T-helper 1 cell (primary cell): ENCODE measurements around the gene PLP2.

ENCODE experiments used
- DNase-seq, 5 donors: peaks; one replicate each; pipeline ENCODE4 v3.0.0-alpha.2; 2012 to 2020

PLP2 gene

DNA sequence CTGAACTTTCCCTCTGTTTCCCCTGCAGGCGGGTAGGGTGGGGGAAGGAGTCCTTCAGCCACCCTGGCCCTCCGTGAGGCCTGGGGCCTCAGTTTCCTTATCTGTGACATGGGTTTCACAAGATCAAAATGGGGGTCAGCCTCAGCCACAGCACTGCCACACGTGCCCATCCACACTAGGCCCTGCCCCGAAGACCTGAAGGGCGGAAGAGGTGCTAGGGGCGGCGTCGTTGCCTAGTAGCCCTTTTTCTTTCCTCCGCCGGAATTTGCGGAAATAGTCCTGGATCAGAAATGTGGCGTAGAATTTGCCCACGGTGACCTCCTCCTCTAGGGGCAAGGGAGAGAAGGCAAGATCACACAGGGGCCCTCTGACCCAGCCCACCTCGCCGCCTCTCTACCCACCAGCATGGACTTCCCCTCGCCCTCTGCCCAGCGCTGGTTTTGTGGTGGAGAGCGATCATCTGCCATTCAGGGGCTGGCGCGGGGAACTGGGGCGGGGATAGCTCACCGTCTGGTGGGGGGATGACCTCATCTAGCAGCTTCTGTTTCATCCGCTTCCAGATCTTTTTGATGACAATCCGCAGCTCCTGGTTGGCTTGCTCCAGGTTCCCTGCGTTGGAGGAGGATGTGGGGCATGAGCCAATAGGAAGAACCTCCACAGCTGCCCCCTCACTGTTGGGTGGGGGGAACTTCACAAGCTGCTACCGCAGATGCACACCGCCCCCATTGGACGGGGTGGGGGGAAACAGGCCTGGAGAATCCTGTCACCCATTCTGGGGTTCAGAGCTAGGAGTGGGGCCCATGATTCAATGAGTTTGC lies 37.9 kb downstream of the PLP2 start:
- no peak for DNase-seq

DNA sequence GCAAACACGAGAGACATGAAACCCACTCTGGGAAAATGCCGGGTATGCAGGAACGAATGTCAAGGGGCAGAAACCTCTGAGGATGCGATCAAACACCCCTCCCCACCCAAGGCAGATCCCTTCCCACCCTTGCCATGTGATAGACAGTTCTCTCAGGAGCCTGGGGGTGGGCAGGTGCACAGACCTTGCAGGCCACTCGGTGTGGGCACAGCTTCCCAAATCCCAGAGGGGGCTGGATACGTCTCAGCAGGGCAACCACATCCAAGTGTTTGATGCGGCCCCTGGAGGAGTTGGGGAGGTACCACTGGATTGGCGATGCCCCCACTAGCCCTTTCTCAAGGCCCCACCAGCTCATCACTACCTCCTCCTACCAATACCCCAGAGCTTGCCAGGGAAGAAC lies 38.7 kb downstream of the PLP2 start:
- no peak for DNase-seq

DNA sequence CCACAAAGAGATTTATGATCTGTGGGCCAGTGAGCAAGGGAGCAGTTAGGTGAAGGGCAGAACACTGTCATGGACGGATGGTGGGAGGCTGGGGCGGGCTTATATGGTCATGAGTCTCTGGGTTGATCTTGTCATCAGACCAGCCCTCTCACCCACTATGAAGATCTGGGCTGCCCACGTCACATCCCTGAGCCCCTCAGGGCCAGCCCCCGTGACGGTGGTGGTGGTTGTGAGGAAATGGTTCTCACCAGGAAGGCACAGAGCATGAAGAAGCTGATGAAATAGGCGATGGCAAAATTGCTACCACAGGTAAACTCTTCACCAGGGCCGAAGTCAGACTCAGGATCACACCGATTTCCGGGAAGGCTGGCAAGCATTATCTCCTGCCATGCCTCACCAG lies 39.4 kb downstream of the PLP2 start:
- no peak for DNase-seq

DNA sequence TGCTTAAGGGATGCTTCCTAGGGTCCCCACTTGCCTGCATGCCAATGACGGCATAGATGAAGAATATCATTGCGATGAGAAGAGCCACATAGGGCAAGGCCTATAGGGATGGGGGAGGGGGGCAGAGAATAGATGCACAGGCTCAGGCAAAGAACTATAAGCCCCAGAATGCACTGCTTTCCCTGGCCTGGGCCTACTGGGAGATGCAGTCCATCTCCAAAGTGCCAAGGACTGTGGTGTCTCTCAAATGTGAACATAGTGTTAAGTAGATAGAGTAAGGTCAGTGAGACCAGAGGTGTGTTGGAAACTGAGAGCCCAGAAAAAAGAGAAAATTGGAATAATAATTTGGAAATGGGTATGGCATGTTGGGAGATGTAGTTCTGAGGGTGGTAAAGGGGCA lies 40.5 kb downstream of the PLP2 start:
- no peak for DNase-seq

DNA sequence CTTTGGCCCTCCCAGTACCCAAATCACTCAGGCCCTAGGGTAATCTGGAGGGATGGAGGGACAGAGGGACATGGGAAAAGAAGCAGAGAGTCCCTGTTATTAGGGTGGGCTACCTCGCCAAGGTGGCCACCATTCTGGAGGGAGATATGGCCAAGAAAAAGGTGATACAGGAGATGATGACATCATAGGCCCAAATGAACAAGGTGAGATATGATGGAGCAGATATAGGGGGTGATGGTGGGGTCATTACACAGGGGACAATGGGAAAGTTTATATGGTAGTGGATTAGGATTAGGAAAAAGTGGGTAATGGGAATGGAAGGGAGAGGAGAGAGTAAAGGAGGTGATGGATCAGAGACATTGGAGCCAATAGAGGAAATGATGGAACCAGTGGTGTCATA lies 41.2 kb downstream of the PLP2 start:
- DNase-seq = no peak

DNA sequence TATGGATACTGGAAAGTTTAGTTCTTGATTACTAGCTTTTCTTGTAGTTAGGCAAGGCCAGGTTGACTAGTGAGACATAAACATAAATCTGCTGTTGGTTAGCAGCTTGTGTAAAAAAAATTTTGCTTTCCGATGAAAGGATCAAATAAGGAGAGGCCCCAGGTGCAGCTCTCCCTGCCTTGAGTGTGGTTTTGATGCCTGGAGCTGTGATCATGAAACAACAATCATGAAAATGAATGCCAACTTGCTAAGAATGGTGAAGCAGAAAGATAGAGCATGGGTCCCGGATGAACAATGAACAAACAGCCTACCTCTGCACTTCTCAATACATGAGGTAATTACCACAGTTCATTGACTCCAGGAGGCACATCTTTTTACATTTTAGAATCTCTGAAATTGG lies 42.7 kb downstream of the PLP2 start:
- DNase-seq = no peak

DNA sequence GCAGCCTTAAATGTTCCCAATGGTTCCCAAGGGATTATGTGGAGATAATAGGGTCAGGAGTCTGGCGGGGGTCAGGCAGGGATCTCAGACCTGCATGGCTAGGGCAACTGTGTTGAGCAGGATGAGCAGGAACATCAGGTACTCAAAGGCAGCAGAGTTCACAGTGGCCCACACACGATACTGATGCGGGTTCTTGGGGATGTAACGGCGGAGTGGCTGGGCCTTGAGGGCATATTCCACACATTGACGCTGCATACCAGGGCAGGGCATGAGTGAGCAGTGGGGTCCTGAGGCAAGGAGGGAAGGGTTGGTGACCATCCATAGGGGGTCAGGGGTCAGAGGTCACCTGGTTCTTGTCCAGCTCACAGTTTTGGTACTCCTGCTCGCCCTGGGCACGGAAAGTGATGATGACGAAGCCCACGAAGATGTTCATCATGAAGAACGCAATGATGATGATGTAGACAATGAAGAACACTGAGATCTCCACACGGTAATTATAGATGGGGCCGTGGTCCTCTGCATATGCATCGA lies 43.4 kb downstream of the PLP2 start:
- no peak for DNase-seq

GRCh38 chrX:49220100-49220499 lies 48.4 kb downstream of the PLP2 start:
- DNase-seq = no peak

DNA sequence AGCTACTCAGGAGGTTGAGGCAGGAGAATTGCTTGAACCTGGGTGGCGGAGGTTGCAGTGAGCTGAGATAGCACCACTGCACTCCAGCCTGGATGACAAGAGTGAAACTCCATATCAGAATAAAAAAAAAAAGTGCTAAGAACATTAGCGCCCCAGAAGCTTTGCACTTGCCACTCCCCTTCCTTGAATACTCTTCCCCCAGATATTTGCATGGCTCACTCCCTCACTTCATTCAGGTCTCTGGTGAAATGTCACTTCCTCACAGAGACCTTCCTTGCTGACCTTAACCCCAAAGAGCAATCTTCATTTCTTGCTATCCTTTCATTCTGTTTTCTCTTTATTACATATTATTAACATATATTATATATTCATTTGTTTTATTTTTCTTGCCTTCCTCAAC lies 50.2 kb downstream of the PLP2 start:
- no peak for DNase-seq
